GM18508 (cell line): Measurements from ENCODE around the gene FRY.

Source experiments
- ATAC-seq: cut with Tn5 transposase; IDR thresholded peaks from one replicate; pipeline ENCODE4 v1.9.1; 2021; ENCODE audit warnings: moderate number of reproducible peaks; ENCODE audit not compliant: insufficient read depth, unreplicated experiment

Gene FRY

GRCh38 chr13:32159137-32159869, 127.7 kb downstream of the FRY start:
- no peak for ATAC-seq

GRCh38 chr13:32162395-32163005, 130.9 kb downstream of the FRY start:
- no peak for ATAC-seq

- ATAC-seq: peak; percentile 82
Measured at GRCh38 chr13:32164622-32165268, 133.2 kb downstream of the FRY start.

- no peak for ATAC-seq
Measured at GRCh38 chr13:32165796-32166195, 134.2 kb downstream of the FRY start.

- no peak for ATAC-seq
Measured at GRCh38 chr13:32168131-32168530, 136.6 kb downstream of the FRY start.

GRCh38 chr13:32170841-32171240, 139.3 kb downstream of the FRY start:
- ATAC-seq: no peak

GRCh38 chr13:32173881-32174280, 142.3 kb downstream of the FRY start:
- no peak for ATAC-seq

GRCh38 chr13:32174366-32174765, 142.8 kb downstream of the FRY start:
- no peak for ATAC-seq

GRCh38 chr13:32175307-32175706, 143.7 kb downstream of the FRY start:
- ATAC-seq: no peak

GRCh38 chr13:32175943-32176342, 144.4 kb downstream of the FRY start:
- ATAC-seq: no peak

- no peak for ATAC-seq
Measured at GRCh38 chr13:32176696-32177095, 145.1 kb downstream of the FRY start.

GRCh38 chr13:32178763-32179162, 147.2 kb downstream of the FRY start:
- ATAC-seq: no peak

GRCh38 chr13:32179708-32180107, 148.1 kb downstream of the FRY start:
- no peak for ATAC-seq

- ATAC-seq: no peak
Measured at GRCh38 chr13:32187651-32188050, 156.1 kb downstream of the FRY start.

GRCh38 chr13:32191452-32191998, 160.0 kb downstream of the FRY start:
- no peak for ATAC-seq

GRCh38 chr13:32195713-32196112, 164.1 kb downstream of the FRY start:
- no peak for ATAC-seq

- ATAC-seq: no peak
Measured at GRCh38 chr13:32199168-32199567, 167.6 kb downstream of the FRY start.

GRCh38 chr13:32200741-32201140, 169.2 kb downstream of the FRY start:
- no peak for ATAC-seq

- no peak for ATAC-seq
Measured at GRCh38 chr13:32201809-32202208, 170.2 kb downstream of the FRY start.

GRCh38 chr13:32202268-32202667, 170.7 kb downstream of the FRY start:
- no peak for ATAC-seq

- ATAC-seq: no peak
Measured at GRCh38 chr13:32203221-32203620, 171.6 kb downstream of the FRY start.
